K562 (cell line): ENCODE measurements around the gene SERTAD4. TPM values are rescaled to one million over a fixed set of nuclear protein-coding genes. Genes with fewer than 3 reads are reported as not detected.

ENCODE experiments used
- ATAC-seq: fragments of 200-7000 bp; cut with Tn5 transposase; 3 replicates; pipeline ENCODE4 v1.9.1; 2020; ENCODE audit warnings: moderate library complexity
- BruUV-seq: library from RNA; stranded (reverse); fragments of 400-500 nt; replicated peaks from 2 replicates; lab custom pipeline; 2021; lab: Mats Ljungman, UMichigan
- CTCF ChIA-PET: fragments of 300-600 bp; formaldehyde crosslinking; extraction: SDS; loops from one replicate; lab custom pipeline; 2021; ENCODE audit warnings: low intra/inter-chr PET ratio; lab: Yijun Ruan, JAX
- POLR2A ChIA-PET: fragments of 300-600, 350-650 bp; sonication (Branson Sonifier 250); formaldehyde crosslinking; extraction: SDS; loops from one replicate; lab custom pipeline; 2021; ENCODE audit warnings: antibody characterized with exemption, inconsistent platforms; lab: Yijun Ruan, JAX
- DNase-seq, 4 experiments: peaks; one replicate each; pipeline versions ENCODE4 v3.0.0 to v3.0.0-alpha.2; 2011 to 2018; ENCODE audit warnings: low spot score in 3 of 4, mixed read lengths in 3 of 4; ENCODE audit errors: extremely low read depth in 1 of 4
- FAIRE-seq: peaks from 2 replicates; lab custom pipeline; 2011; peaks lifted over from hg19 to GRCh38; lab: Jason Lieb, UNC
- H2AFZ ChIP-seq: 2 replicates; pipeline ENCODE4 v1.6.0; 2011; ENCODE audit warnings: low read depth, low read length, control low read depth, inconsistent platforms
- H3K27ac ChIP-seq: fragments of 200-600 bp; 3 replicates; pipeline ENCODE4 v1.8.0; 2011; ENCODE audit warnings: low read depth, mild to moderate bottlenecking, control low read depth, inconsistent platforms, low read length, moderate library complexity, mixed read lengths; ENCODE audit errors: extremely low read depth
- H3K27me3 ChIP-seq, 2 experiments: fragments of 300-600 bp in 1 of 2; 2 replicates in 1 of 2; 3 replicates in 1 of 2; pipeline versions ENCODE4 v1.6.0 to v1.8.0; 2011; ENCODE audit warnings: inconsistent platforms in 2 of 2, low read length in 2 of 2, mild to moderate bottlenecking in 1 of 2, mixed read lengths in 1 of 2, moderate library complexity in 1 of 2; ENCODE audit not compliant: control insufficient read depth in 2 of 2, insufficient read depth in 2 of 2
- H3K36me3 ChIP-seq: fragments of 300-600 bp; 3 replicates; pipeline ENCODE4 v1.8.0; 2011; ENCODE audit warnings: mild to moderate bottlenecking, low read length, inconsistent platforms; ENCODE audit not compliant: control insufficient read depth, insufficient read depth
- H3K4me1 ChIP-seq, 2 experiments: fragments of 200-600 bp in 1 of 2; replicated peaks in 1 of 2; 2 replicates in 1 of 2; 3 replicates in 1 of 2; pipeline versions ENCODE4 v1.5.1 to v1.8.0; 2011; ENCODE audit warnings: inconsistent platforms in 2 of 2, low read length in 2 of 2, mild to moderate bottlenecking in 1 of 2, mixed read lengths in 1 of 2, moderate library complexity in 1 of 2; ENCODE audit not compliant: control insufficient read depth in 2 of 2, insufficient read depth in 2 of 2
- H3K4me2 ChIP-seq: 2 replicates; pipeline ENCODE4 v1.6.1; 2011; ENCODE audit warnings: low read length, control low read depth, inconsistent platforms, mixed read lengths; ENCODE audit not compliant: insufficient read depth
- H3K4me3 ChIP-seq: fragments of 200-600 bp; sonication (generic), shearing (Covaris generic); 2 replicates; pipeline ENCODE4 v1.5.1; 2016; ENCODE audit warnings: control low read depth, inconsistent platforms
- H3K79me2 ChIP-seq: fragments of 200-600 bp; 3 replicates; pipeline ENCODE4 v1.8.0; 2011; ENCODE audit warnings: low read length, inconsistent platforms; ENCODE audit not compliant: control insufficient read depth, insufficient read depth
- H3K9ac ChIP-seq, 2 experiments: 2 replicates each; pipeline versions ENCODE4 v1.6.0 to v1.6.1; 2011; ENCODE audit warnings: low read depth in 2 of 2, low read length in 2 of 2, control low read depth in 1 of 2, inconsistent platforms in 1 of 2, mild to moderate bottlenecking in 1 of 2, mixed read lengths in 1 of 2; ENCODE audit not compliant: insufficient read depth in 1 of 2
- H3K9me1 ChIP-seq: one replicate; pipeline ENCODE4 v1.6.0; 2011; ENCODE audit warnings: inconsistent platforms, mild to moderate bottlenecking, low read length, moderate library complexity; ENCODE audit not compliant: control insufficient read depth, insufficient read depth
- H3K9me3 ChIP-seq: replicated peaks from 2 replicates; pipeline ENCODE4 v1.5.1; 2011; ENCODE audit warnings: low read depth, low read length, inconsistent platforms; ENCODE audit not compliant: control insufficient read depth, insufficient read depth
- H4K20me1 ChIP-seq: replicated peaks from 2 replicates; pipeline ENCODE4 v1.6.1; 2011; ENCODE audit warnings: low read length, inconsistent platforms, mixed read lengths; ENCODE audit not compliant: control insufficient read depth, insufficient read depth
- FOXA3 ChIP-seq, 2 experiments: fragments of 450-650 bp in 1 of 2; sonication (generic) in 1 of 2; formaldehyde crosslinking; IDR thresholded peaks in 1 of 2; conservative IDR thresholded peaks in 1 of 2; 2 replicates each; pipeline versions ENCODE4 v1.4.0 to v1.8.0; 2020 to 2022; ENCODE audit warnings: mild to moderate bottlenecking in 2 of 2, missing genetic modification reagents in 1 of 2
- HDAC1 ChIP-seq, 2 experiments: fragments of 450-650 bp; IDR thresholded peaks; 2 replicates each; pipeline ENCODE4 v1.6.1; 2016 to 2017; ENCODE audit warnings: inconsistent platforms in 1 of 2, mild to moderate bottlenecking in 1 of 2, moderate library complexity in 1 of 2
- KLF10 ChIP-seq: fragments of 250-450 bp; sonication (Bioruptor Pico); IDR thresholded peaks from 2 replicates; pipeline ENCODE4 v1.6.1; 2021; ENCODE audit warnings: matching md5 sums
- MYBL2 ChIP-seq, 2 experiments: fragments of 450-650 bp in 1 of 2; sonication (generic) in 1 of 2; formaldehyde crosslinking in 1 of 2; IDR thresholded peaks; 2 replicates each; pipeline versions ENCODE4 v1.6.1 to v1.8.1; 2017 to 2022; ENCODE audit warnings: borderline replicate concordance in 1 of 2, inconsistent platforms in 1 of 2, low read depth in 1 of 2, mild to moderate bottlenecking in 1 of 2, missing genetic modification reagents in 1 of 2, moderate library complexity in 1 of 2
- SMARCE1 ChIP-seq: fragments of 450-650 bp; IDR thresholded peaks from 2 replicates; pipeline ENCODE4 v1.7.1; 2016; ENCODE audit warnings: mild to moderate bottlenecking
- STAT5A ChIP-seq: IDR thresholded peaks from 2 replicates; pipeline ENCODE4 v1.6.1; 2012; ENCODE audit warnings: low read length, inconsistent platforms, borderline replicate concordance
- YY1 ChIP-seq, 3 experiments: IDR thresholded peaks; 2 replicates each; pipeline ENCODE4 v1.6.1; 2011; ENCODE audit warnings: low read length in 2 of 3, mild to moderate bottlenecking in 2 of 3, moderate library complexity in 2 of 3, borderline replicate concordance in 1 of 3, control low read depth in 1 of 3, low read depth in 1 of 3; ENCODE audit not compliant: insufficient read depth in 3 of 3, insufficient replicate concordance in 2 of 3, control insufficient read depth in 1 of 3, insufficient read length in 1 of 3; ENCODE audit errors: extremely low read depth in 1 of 3
- ZBED1 ChIP-seq: IDR thresholded peaks from 2 replicates; pipeline ENCODE4 v1.6.1; 2014
- ZNF174 ChIP-seq: fragments of 250-450 bp; sonication (Bioruptor Pico); IDR thresholded peaks from 2 replicates; pipeline ENCODE4 v1.4.0; 2020; ENCODE audit warnings: mild to moderate bottlenecking
- WGBS: fragments of 100-300 bp; shearing (Covaris generic); methylation state at CpG from one replicate; pipeline ENCODE4 v1.1.6; 2016; ENCODE audit warnings: low coverage, mixed read lengths; ENCODE audit not compliant: insufficient coverage; ENCODE audit errors: missing lambda C conversion rate; 5-methylcytosine and 5-hydroxymethylcytosine counted together
- in situ Hi-C: fragments of 300-500 bp; cut with MboI; formaldehyde crosslinking; loops from 4 replicates; pipeline ENCODE4 v1.15.0; 2018; ENCODE audit warnings: inconsistent platforms, mixed read lengths
- intact Hi-C: fragments of 100-400 bp; cut with micrococcal nuclease; formaldehyde crosslinking; loops from 2 replicates; pipeline ENCODE4 v1.14.2; 2022
- polyA plus RNA-seq, 8 experiments: library from polyadenylated mRNA; depleted of rRNA in 4 of 8; stranded (reverse) in 5 of 8; unstranded in 3 of 8; fragments of >200 nt; fragmentation: Nextera tagmentation in 2 of 8; fragmentation: Illumina TruSeq in 1 of 8; extraction: Ambion mirVana in 2 of 8; extraction: Trizol in 1 of 8; gene quantifications; 2 replicates each; pipeline versions ENCODE4 v1.2.1 to v1.2.3, GENCODE V29; 2011 to 2014; ENCODE audit warnings: inconsistent platforms in 1 of 8, missing spikeins in 1 of 8
- total RNA-seq, 7 experiments: library from RNA; depleted of rRNA in 6 of 7; stranded (reverse); fragments of >200 nt in 6 of 7; fragmentation: Illumina TruSeq in 2 of 7; extraction: Trizol in 2 of 7; gene quantifications; 2 replicates each; pipeline versions ENCODE4 v1.2.1 to v1.2.3, GENCODE V29; 2011 to 2021; ENCODE audit warnings: low replicate concordance in 1 of 7

Gene SERTAD4
- total and polyA plus RNA-seq, 9 of the 15 experiments (the other 6 are each of a cell fraction or from before 2014, with no cell fraction given), result not detected

DNA sequence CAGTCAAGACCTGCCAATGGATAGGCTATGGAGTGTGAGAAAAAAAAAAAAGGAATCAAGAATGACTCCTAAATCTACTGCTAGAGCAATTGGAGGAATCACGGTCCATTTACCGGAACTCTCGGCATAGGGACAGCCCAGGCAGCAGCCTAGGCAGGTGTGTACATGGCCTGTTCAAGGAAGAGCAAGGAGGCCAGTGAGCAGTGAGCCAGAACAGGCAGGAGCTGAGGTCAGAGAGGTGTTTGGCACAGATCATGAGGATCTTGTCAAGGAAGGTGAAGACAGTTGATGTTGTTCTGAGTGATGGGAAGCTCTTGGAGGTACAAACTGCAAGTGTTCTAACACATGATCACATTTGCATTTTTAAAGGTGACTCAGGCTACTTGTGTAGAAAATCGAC is 55.5 kb downstream of the SERTAD4 start:
- no peaks in the 10 kb centered on the region for H4K20me1 ChIP-seq
- no peaks in the 10 kb centered on the region for H3K9me1 ChIP-seq
- H3K36me3 ChIP-seq, result no peaks in the 10 kb centered on the region
- no TSS peak for BruUV-seq
- in situ Hi-C loops (no loop called here), intact Hi-C loops (no loop called here)
- FAIRE-seq, result no peak
- no peak for TF ChIP-seq HDAC1 (IDR thresholded peaks at IDR 0.05)
- no peak for TF ChIP-seq FOXA3 (CRISPR knock-in tag; conservative IDR thresholded peaks at IDR 0.05 in 1 of 2, IDR thresholded peaks at IDR 0.05 in 1 of 2)
- TF ChIP-seq YY1 (IDR thresholded peaks at IDR 0.05; ENCODE audit: borderline replicate concordance in 1 of 3, control insufficient read depth in 1 of 3, extremely low read depth in 1 of 3, insufficient read depth in 3 of 3, insufficient read length in 1 of 3, insufficient replicate concordance in 2 of 3, low read depth in 1 of 3, low read length in 2 of 3), result no peak
- TF ChIP-seq MYBL2 (IDR thresholded peaks at IDR 0.05; ENCODE audit: low read depth), result no peak
- TF ChIP-seq MYBL2 (CRISPR knock-in tag; IDR thresholded peaks at IDR 0.05; ENCODE audit: borderline replicate concordance), result no peak
- no peak for TF ChIP-seq STAT5A
- TF ChIP-seq ZNF174 (CRISPR knock-in tag), result no peak
- TF ChIP-seq KLF10 (CRISPR knock-in tag), result no peak
- no peak for TF ChIP-seq ZBED1
- TF ChIP-seq SMARCE1, result no peak
- no peak overlapping the region for H3K27ac ChIP-seq
- no peaks in the 10 kb centered on the region for H3K79me2 ChIP-seq
- H2AFZ ChIP-seq, result no peak overlapping the region
- ChIA-PET POLR2A (no interaction called here), CTCF (no interaction called here)
- H3K4me1 ChIP-seq, result peaks cover 0 to 6% of the 10 kb centered on the region in 2 experiments; a peak in 1 of 5 replicates
- 0% methylated on average over 4 of the region's 4 CpGs for WGBS
- peaks cover 5 to 8% of the 10 kb centered on the region in 2 experiments; a peak in 2 of 5 replicates for H3K27me3 ChIP-seq
- no peak overlapping the region for H3K4me3 ChIP-seq
- no peak overlapping the region for H3K9ac ChIP-seq
- no peak overlapping the region for H3K4me2 ChIP-seq
- H3K9me3 ChIP-seq, result no peaks in the 10 kb centered on the region
- DNase-seq, result no peak
- ATAC-seq, result no peak
